Effector CD4-positive, alpha-beta T cell (primary cell): Measurements from ENCODE around the gene FLOT1.
A peak's percentile ranks its signal among the peaks of the same experiment; 100 is the strongest.

Experiments
- DNase-seq: peaks from one replicate; pipeline ENCODE4 v3.0.0-alpha.2; 2020

The FLOT1 gene

GRCh38 chr6:30691208-30691847, 51.2 kb downstream of the FLOT1 start:
- DNase-seq: no peak

- peak; percentile 61 for DNase-seq
These were observed 51.9 kb downstream of the FLOT1 start, which contains the start of gene NRM for GRCh38 chr6:30690403-30691207. Gene NRM (minus strand): TSS chr6:30690984. CDS start chr6:30690974, 10 bp downstream.

- no peak for DNase-seq
These were observed 52.5 kb downstream of the FLOT1 start for GRCh38 chr6:30689985-30690384.

- no peak for DNase-seq
These were observed 53.2 kb downstream of the FLOT1 start for GRCh38 chr6:30689022-30689865.

- no peak for DNase-seq
These were observed 53.9 kb downstream of the FLOT1 start for GRCh38 chr6:30688569-30688968.

GRCh38 chr6:30687659-30688431, 54.6 kb downstream of the FLOT1 start:
- no peak for DNase-seq

- peak; percentile 69 for DNase-seq
These were observed 55.4 kb downstream of the FLOT1 start for GRCh38 chr6:30686908-30687658.

GRCh38 chr6:30686009-30686907, 56.2 kb downstream of the FLOT1 start, which contains the start of gene PPP1R18:
Gene PPP1R18 (minus strand): TSS chr6:30686645. CDS start chr6:30686018, 627 bp downstream.
- DNase-seq: peak; percentile 71

- DNase-seq: no peak
These were observed 57.1 kb downstream of the FLOT1 start for GRCh38 chr6:30685157-30686008.

GRCh38 chr6:30684386-30685156, 57.9 kb downstream of the FLOT1 start:
- DNase-seq: peak; percentile 28

- DNase-seq: no peak
These were observed 58.5 kb downstream of the FLOT1 start for GRCh38 chr6:30683980-30684338.

- no peak for DNase-seq
These were observed 59.1 kb downstream of the FLOT1 start for GRCh38 chr6:30683183-30683979.

GRCh38 chr6:30682143-30683117, 60.1 kb downstream of the FLOT1 start:
- peak; percentile 81 for DNase-seq

- DNase-seq: no peak
These were observed 60.7 kb downstream of the FLOT1 start for GRCh38 chr6:30681766-30682142.

GRCh38 chr6:30679765-30680535, 62.5 kb downstream of the FLOT1 start:
- no peak for DNase-seq
